ENCODE results near the gene FOXA3. TPM values are rescaled to one million over a fixed set of nuclear protein-coding genes. Genes with fewer than 3 reads are reported as not detected.

Gene FOXA3
- total RNA-seq, 1 donor from 2014 or later = 0.59 TPM

- H3K4me1 Mint-ChIP-seq (ENCODE audit: low read depth, unreplicated experiment) = no peaks in the 10 kb centered on the region
- Histone ChIP-seq H3K27me3 (ENCODE audit: insufficient read depth, low read length) (no peaks in the 10 kb centered on the region), H3K4me2 (ENCODE audit: low read length) (no peak overlapping the region), H4K20me1 (ENCODE audit: insufficient read depth, low read length) (peaks cover 3% of the 10 kb centered on the region), H3K9ac (ENCODE audit: low read length) (no peak overlapping the region), H3K4me1 (ENCODE audit: insufficient read depth, low read length) (no peaks in the 10 kb centered on the region), H3K27ac (ENCODE audit: low read depth, low read length) (no peak overlapping the region), H3K9me3 (ENCODE audit: insufficient read depth, low read depth, low read length) (no peaks in the 10 kb centered on the region), H2AFZ (ENCODE audit: low read depth, low read length) (no peak overlapping the region), H3K36me3 (ENCODE audit: insufficient read depth, low read length) (peaks cover 30% of the 10 kb centered on the region), H3K79me2 (ENCODE audit: insufficient read depth, low read length) (no peaks in the 10 kb centered on the region), H3K4me3 (ENCODE audit: insufficient read depth, low read depth, low read length) (no peak overlapping the region)
- FAIRE-seq = no peak
- H3K9me3 Mint-ChIP-seq (ENCODE audit: unreplicated experiment) = no peaks in the 10 kb centered on the region
- peaks cover 20% of the 10 kb centered on the region for H3K36me3 Mint-ChIP-seq (ENCODE audit: low read depth, unreplicated experiment)
- peak overlapping the region; percentile 17 for H3K4me3 Mint-ChIP-seq (ENCODE audit: unreplicated experiment)
- H3K27ac Mint-ChIP-seq (ENCODE audit: unreplicated experiment) = no peak overlapping the region
- TF ChIP-seq EZH2 (IDR thresholded peaks at IDR 0.05; ENCODE audit: insufficient read depth, low read length) (no peak), CTCF (IDR thresholded peaks at IDR 0.05; ENCODE audit: insufficient read depth, low read depth, low read length) (no peak)
- H3K27me3 Mint-ChIP-seq (ENCODE audit: low read depth, unreplicated experiment) = no peaks in the 10 kb centered on the region
- DNase-seq (ENCODE audit: low read depth) = no peak
Measured at GRCh38 chr19:45824531-45825262, 39.4 kb upstream of the FOXA3 start.

GRCh38 chr19:45825263-45825605 lies 38.9 kb upstream of the FOXA3 start:
- Mint-ChIP-seq H3K27me3 (ENCODE audit: low read depth, unreplicated experiment) (no peaks in the 10 kb centered on the region), H3K36me3 (ENCODE audit: low read depth, unreplicated experiment) (peaks cover 24% of the 10 kb centered on the region), H3K9me3 (ENCODE audit: unreplicated experiment) (no peaks in the 10 kb centered on the region), H3K27ac (ENCODE audit: unreplicated experiment) (no peak overlapping the region), H3K4me1 (ENCODE audit: low read depth, unreplicated experiment) (no peaks in the 10 kb centered on the region), H3K4me3 (ENCODE audit: unreplicated experiment) (no peak overlapping the region)
- Histone ChIP-seq H3K9ac (ENCODE audit: low read length) (no peak overlapping the region), H3K79me2 (ENCODE audit: insufficient read depth, low read length) (no peaks in the 10 kb centered on the region), H3K27ac (ENCODE audit: low read depth, low read length) (no peak overlapping the region), H2AFZ (ENCODE audit: low read depth, low read length) (no peak overlapping the region), H3K4me3 (ENCODE audit: insufficient read depth, low read depth, low read length) (no peak overlapping the region), H4K20me1 (ENCODE audit: insufficient read depth, low read length) (peaks cover 6% of the 10 kb centered on the region), H3K27me3 (ENCODE audit: insufficient read depth, low read length) (no peaks in the 10 kb centered on the region), H3K36me3 (ENCODE audit: insufficient read depth, low read length) (peaks cover 35% of the 10 kb centered on the region), H3K4me1 (ENCODE audit: insufficient read depth, low read length) (no peaks in the 10 kb centered on the region), H3K4me2 (ENCODE audit: low read length) (no peak overlapping the region), H3K9me3 (ENCODE audit: insufficient read depth, low read depth, low read length) (no peaks in the 10 kb centered on the region)
- TF ChIP-seq EZH2 (IDR thresholded peaks at IDR 0.05; ENCODE audit: insufficient read depth, low read length) (no peak), CTCF (IDR thresholded peaks at IDR 0.05; ENCODE audit: insufficient read depth, low read depth, low read length) (no peak)
- DNase-seq (ENCODE audit: low read depth) (no peak), FAIRE-seq (no peak)
